ENCODE results near the gene OR1F1.

The OR1F1 gene

GRCh38 chr16:3220839-3221238, 32.8 kb downstream of the OR1F1 start:
- Histone ChIP-seq H3K27ac (ENCODE audit: low read depth, low read length) (no peak overlapping the region), H3K4me2 (ENCODE audit: low read length) (no peak overlapping the region), H3K27me3 (ENCODE audit: control insufficient read depth, low read length) (peaks cover 16% of the 10 kb centered on the region), H3K36me3 (ENCODE audit: control insufficient read depth, low read length) (peaks cover 34% of the 10 kb centered on the region), H3K4me3 (ENCODE audit: low read length) (no peak overlapping the region), H3K9me3 (ENCODE audit: control insufficient read depth, insufficient read depth, low read length) (peaks cover 40% of the 10 kb centered on the region), H4K20me1 (ENCODE audit: control insufficient read depth, insufficient read depth, low read depth, low read length) (no peaks in the 10 kb centered on the region), H3K4me1 (ENCODE audit: control insufficient read depth, low read length) (peaks cover 6% of the 10 kb centered on the region), H3F3A (ENCODE audit: control insufficient read depth, insufficient read depth) (no peaks in the 10 kb centered on the region), H3K9me2 (replicated peaks; ENCODE audit: control insufficient read depth, low read length) (no peaks in the 10 kb centered on the region), H3K79me2 (ENCODE audit: control insufficient read depth, low read length) (no peaks in the 10 kb centered on the region)
- TF ChIP-seq EZH2phosphoT487 (IDR thresholded peaks at IDR 0.05; ENCODE audit: borderline replicate concordance, low read length): no peak
- TF ChIP-seq, protein P1, sequence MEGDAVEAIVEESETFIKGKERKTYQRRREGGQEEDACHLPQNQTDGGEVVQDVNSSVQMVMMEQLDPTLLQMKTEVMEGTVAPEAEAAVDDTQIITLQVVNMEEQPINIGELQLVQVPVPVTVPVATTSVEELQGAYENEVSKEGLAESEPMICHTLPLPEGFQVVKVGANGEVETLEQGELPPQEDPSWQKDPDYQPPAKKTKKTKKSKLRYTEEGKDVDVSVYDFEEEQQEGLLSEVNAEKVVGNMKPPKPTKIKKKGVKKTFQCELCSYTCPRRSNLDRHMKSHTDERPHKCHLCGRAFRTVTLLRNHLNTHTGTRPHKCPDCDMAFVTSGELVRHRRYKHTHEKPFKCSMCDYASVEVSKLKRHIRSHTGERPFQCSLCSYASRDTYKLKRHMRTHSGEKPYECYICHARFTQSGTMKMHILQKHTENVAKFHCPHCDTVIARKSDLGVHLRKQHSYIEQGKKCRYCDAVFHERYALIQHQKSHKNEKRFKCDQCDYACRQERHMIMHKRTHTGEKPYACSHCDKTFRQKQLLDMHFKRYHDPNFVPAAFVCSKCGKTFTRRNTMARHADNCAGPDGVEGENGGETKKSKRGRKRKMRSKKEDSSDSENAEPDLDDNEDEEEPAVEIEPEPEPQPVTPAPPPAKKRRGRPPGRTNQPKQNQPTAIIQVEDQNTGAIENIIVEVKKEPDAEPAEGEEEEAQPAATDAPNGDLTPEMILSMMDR (IDR thresholded peaks at IDR 0.05; ENCODE audit: low read depth, low read length, poor library complexity, severe bottlenecking): no peak

- no peaks in the 10 kb centered on the region for H3K79me2 ChIP-seq (ENCODE audit: control insufficient read depth, low read length)
- H3K9me3 ChIP-seq (ENCODE audit: control insufficient read depth, insufficient read depth, low read length): peaks cover 50% of the 10 kb centered on the region
- no peak for TF ChIP-seq EZH2phosphoT487 (IDR thresholded peaks at IDR 0.05; ENCODE audit: borderline replicate concordance, low read length)
- TF ChIP-seq, protein P1 (IDR thresholded peaks at IDR 0.05; ENCODE audit: low read depth, low read length, poor library complexity, severe bottlenecking): no peak
- no peak overlapping the region for H3K4me3 ChIP-seq (ENCODE audit: low read length)
- no peaks in the 10 kb centered on the region for H3K4me1 ChIP-seq (ENCODE audit: control insufficient read depth, low read length)
- H3F3A ChIP-seq (ENCODE audit: control insufficient read depth, insufficient read depth): no peaks in the 10 kb centered on the region
- no peak overlapping the region for H3K27ac ChIP-seq (ENCODE audit: low read depth, low read length)
- no peak overlapping the region for H3K4me2 ChIP-seq (ENCODE audit: low read length)
- no peaks in the 10 kb centered on the region for H4K20me1 ChIP-seq (ENCODE audit: control insufficient read depth, insufficient read depth, low read depth, low read length)
- peaks cover 58% of the 10 kb centered on the region for H3K36me3 ChIP-seq (ENCODE audit: control insufficient read depth, low read length)
- no peaks in the 10 kb centered on the region for H3K27me3 ChIP-seq (ENCODE audit: control insufficient read depth, low read length)
- no peaks in the 10 kb centered on the region for H3K9me2 ChIP-seq (replicated peaks; ENCODE audit: control insufficient read depth, low read length)
Measured at GRCh38 chr16:3223913-3224515, 36.0 kb downstream of the OR1F1 start.

- Histone ChIP-seq H3K4me1 (ENCODE audit: control insufficient read depth, low read length) (peaks cover 14% of the 10 kb centered on the region), H3K4me2 (ENCODE audit: low read length) (peak overlapping the region; percentile 86), H3K27ac (ENCODE audit: low read depth, low read length) (peak overlapping the region; percentile 76), H3K27me3 (ENCODE audit: control insufficient read depth, low read length) (no peaks in the 10 kb centered on the region), H3K4me3 (ENCODE audit: low read length) (peak overlapping the region; percentile 99), H3K9me2 (replicated peaks; ENCODE audit: control insufficient read depth, low read length) (no peaks in the 10 kb centered on the region), H3K9me3 (ENCODE audit: control insufficient read depth, insufficient read depth, low read length) (peaks cover 8% of the 10 kb centered on the region; the same call in 1 of the 2 replicates), H4K20me1 (ENCODE audit: control insufficient read depth, insufficient read depth, low read depth, low read length) (no peaks in the 10 kb centered on the region), H3F3A (ENCODE audit: control insufficient read depth, insufficient read depth) (peaks cover 12% of the 10 kb centered on the region), H3K79me2 (ENCODE audit: control insufficient read depth, low read length) (peaks cover 13% of the 10 kb centered on the region), H3K36me3 (ENCODE audit: control insufficient read depth, low read length) (peaks cover 42% of the 10 kb centered on the region)
- TF ChIP-seq, protein P1 (IDR thresholded peaks at IDR 0.05; ENCODE audit: low read depth, low read length, poor library complexity, severe bottlenecking): no peak
- TF ChIP-seq EZH2phosphoT487 (IDR thresholded peaks at IDR 0.05; ENCODE audit: borderline replicate concordance, low read length): no peak
Measured at GRCh38 chr16:3234543-3234856, 46.5 kb downstream of the OR1F1 start.

Data from DOHH2 (cell line).